Testis (tissue), 2 donors: ENCODE measurements around the gene MOXD1.
"Not testable (repeated sequence)": the region's sequence is repeated elsewhere in the genome, so short reads cannot be mapped to it uniquely, and the experiment has no call there.

Experiments
- CTCF ChIP-seq, 3 experiments: fragments of 450-650 bp in 2 of 3; fragments of 200-600 bp in 1 of 3; sonication (generic) in 1 of 3; IDR thresholded peaks; one replicate each; pipeline ENCODE4 v1.5.1; 2016 to 2019; ENCODE audit warnings: antibody characterized with exemption in 3 of 3, mild to moderate bottlenecking in 2 of 3, moderate library complexity in 1 of 3
- POLR2A ChIP-seq: fragments of 450-650 bp; IDR thresholded peaks from one replicate; pipeline ENCODE4 v1.6.1; 2017; ENCODE audit warnings: antibody characterized with exemption, mild to moderate bottlenecking, moderate library complexity

GRCh38 chr6:132310151-132310550 is 91.1 kb downstream of the MOXD1 start:
- not testable (repeated sequence) for TF ChIP-seq POLR2A; CTCF (IDR thresholded peaks at IDR 0.05)
